Vagina (tissue), 2 donors: ENCODE measurements around the gene SDK2.

Source experiments
- CTCF ChIP-seq, 3 experiments: fragments of 450-650 bp in 2 of 3; fragments of 200-600 bp in 1 of 3; sonication (generic) in 1 of 3; IDR thresholded peaks; one replicate each; pipeline ENCODE4 v1.5.1; 2017 to 2019; ENCODE audit warnings: antibody characterized with exemption in 3 of 3, mild to moderate bottlenecking in 2 of 3, moderate library complexity in 2 of 3
- POLR2A ChIP-seq, 2 donors: fragments of 450-650 bp; IDR thresholded peaks; one replicate each; pipeline ENCODE4 v1.6.1; 2017; ENCODE audit warnings: antibody characterized with exemption in 2 of 2, mild to moderate bottlenecking in 2 of 2, moderate library complexity in 2 of 2
- POLR2AphosphoS5 ChIP-seq, 2 donors: sonication (generic); formaldehyde crosslinking; IDR thresholded peaks; one replicate each; pipeline ENCODE4 v1.9.0; 2017; ENCODE audit warnings: antibody characterized with exemption in 2 of 2, mild to moderate bottlenecking in 2 of 2, low read depth in 1 of 2; ENCODE audit not compliant: insufficient read depth in 1 of 2

- TF ChIP-seq CTCF (IDR thresholded peaks at IDR 0.05) (no peak), POLR2A (IDR thresholded peaks at IDR 0.05) (no peak), POLR2AphosphoS5 (IDR thresholded peaks at IDR 0.05; ENCODE audit: insufficient read depth in 1 of 2, low read depth in 1 of 2) (no peak)
Observed at GRCh38 chr17:73660366-73660765, 16.1 kb upstream of the SDK2 start.
